ENCODE data around the gene L3MBTL2. TPM values are rescaled to one million over a fixed set of nuclear protein-coding genes. Genes with fewer than 3 reads are reported as not detected.

The L3MBTL2 gene
- total RNA-seq, 6 experiments from 2014 or later, result 21.1 to 27.4 (median 25.2) TPM

DNA sequence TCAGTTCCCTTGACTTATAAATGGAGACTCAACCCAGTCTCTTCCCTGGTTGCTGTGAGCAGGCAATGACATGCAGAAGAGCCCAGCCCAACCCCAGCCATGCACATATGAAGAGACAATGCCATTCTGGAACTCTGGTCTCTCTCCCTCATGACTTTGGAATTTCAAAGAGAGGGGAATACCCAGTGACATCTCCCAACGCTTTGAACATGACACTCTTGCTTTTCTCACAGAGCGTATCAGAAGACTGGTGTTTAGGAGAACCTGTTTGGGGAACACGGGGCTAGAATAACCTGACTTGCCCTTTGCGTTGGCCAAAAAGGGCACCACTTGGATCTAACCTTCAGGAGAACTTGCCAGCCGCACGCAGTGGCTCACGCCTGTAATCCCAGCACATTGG is 68.0 kb downstream of the L3MBTL2 start:
- Mint-ChIP-seq H3K27me3 (ENCODE audit: insufficient read depth) (peaks cover 3% of the 10 kb centered on the region), H3K27ac (peak overlapping the region; percentile 16; the same call in 1 of the 2 replicates), H3K4me1 (ENCODE audit: low read depth) (no peaks in the 10 kb centered on the region), H3K4me3 (no peak overlapping the region), H3K9me3 (no peaks in the 10 kb centered on the region), H3K36me3 (ENCODE audit: low read depth) (peaks cover 46% of the 10 kb centered on the region)
- TF ChIP-seq, protein P1, sequence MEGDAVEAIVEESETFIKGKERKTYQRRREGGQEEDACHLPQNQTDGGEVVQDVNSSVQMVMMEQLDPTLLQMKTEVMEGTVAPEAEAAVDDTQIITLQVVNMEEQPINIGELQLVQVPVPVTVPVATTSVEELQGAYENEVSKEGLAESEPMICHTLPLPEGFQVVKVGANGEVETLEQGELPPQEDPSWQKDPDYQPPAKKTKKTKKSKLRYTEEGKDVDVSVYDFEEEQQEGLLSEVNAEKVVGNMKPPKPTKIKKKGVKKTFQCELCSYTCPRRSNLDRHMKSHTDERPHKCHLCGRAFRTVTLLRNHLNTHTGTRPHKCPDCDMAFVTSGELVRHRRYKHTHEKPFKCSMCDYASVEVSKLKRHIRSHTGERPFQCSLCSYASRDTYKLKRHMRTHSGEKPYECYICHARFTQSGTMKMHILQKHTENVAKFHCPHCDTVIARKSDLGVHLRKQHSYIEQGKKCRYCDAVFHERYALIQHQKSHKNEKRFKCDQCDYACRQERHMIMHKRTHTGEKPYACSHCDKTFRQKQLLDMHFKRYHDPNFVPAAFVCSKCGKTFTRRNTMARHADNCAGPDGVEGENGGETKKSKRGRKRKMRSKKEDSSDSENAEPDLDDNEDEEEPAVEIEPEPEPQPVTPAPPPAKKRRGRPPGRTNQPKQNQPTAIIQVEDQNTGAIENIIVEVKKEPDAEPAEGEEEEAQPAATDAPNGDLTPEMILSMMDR (IDR thresholded peaks at IDR 0.05), result no peak
- DNase-seq, result no peak

DNA sequence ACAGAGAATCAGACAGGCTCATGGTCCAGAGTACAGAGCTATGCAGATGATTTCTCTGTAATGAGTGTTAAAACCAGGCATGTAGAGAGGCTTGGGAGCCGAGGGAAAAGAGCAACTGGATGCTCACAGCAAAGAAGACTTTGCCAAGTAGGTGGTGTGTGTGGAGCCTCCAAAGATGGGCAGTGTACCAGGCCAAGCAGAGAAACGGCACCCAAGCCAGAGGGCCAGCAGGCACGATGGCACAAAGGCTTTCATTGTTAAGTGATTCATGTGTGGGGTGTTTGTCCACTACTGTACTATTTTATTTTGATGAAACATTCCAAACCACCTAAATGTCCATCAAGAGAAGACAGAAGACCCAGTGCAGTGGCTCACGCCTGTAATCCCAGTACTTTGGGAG is 69.7 kb downstream of the L3MBTL2 start:
- no peak for DNase-seq
- Mint-ChIP-seq H3K4me3 (no peak overlapping the region), H3K27me3 (ENCODE audit: insufficient read depth) (peaks cover 3% of the 10 kb centered on the region), H3K27ac (no peak overlapping the region; the same call in 1 of the 2 replicates), H3K9me3 (no peaks in the 10 kb centered on the region), H3K36me3 (ENCODE audit: low read depth) (peaks cover 53% of the 10 kb centered on the region), H3K4me1 (ENCODE audit: low read depth) (no peaks in the 10 kb centered on the region)
- TF ChIP-seq, protein P1 (IDR thresholded peaks at IDR 0.05), result no peak

GRCh38 chr22:41280065-41280464 is 75.0 kb downstream of the L3MBTL2 start:
- peaks cover 32% of the 10 kb centered on the region for H3K4me1 Mint-ChIP-seq (ENCODE audit: low read depth)
- TF ChIP-seq, protein P1 (IDR thresholded peaks at IDR 0.05), result no peak
- H3K27me3 Mint-ChIP-seq (ENCODE audit: insufficient read depth), result peaks cover 3% of the 10 kb centered on the region
- H3K4me3 Mint-ChIP-seq, result no peak overlapping the region
- H3K36me3 Mint-ChIP-seq (ENCODE audit: low read depth), result peaks cover 50% of the 10 kb centered on the region
- H3K9me3 Mint-ChIP-seq, result no peaks in the 10 kb centered on the region
- no peak for DNase-seq
- no peak overlapping the region for H3K27ac Mint-ChIP-seq

DNA sequence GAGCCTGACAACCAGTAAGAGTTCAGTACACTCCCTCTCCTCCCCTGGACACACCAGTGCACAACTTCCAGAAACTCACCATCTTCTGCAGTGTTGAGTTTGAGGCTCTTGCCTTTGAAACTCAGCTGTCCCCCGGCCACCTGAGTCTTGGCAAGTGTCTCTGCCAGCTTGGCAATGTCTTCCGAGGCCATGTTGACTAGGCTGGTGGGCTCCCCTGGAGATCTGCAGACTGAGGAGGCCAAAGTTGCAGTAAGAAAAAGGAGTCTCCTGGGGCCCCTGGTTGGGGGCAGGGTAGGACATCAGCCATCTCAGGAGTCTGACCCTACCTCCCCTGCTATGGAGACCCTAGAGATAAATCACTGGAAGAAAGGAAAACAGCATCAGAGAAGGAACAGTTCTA is 75.7 kb downstream of the L3MBTL2 start:
- H3K4me3 Mint-ChIP-seq, result no peak overlapping the region
- TF ChIP-seq, protein P1 (IDR thresholded peaks at IDR 0.05), result no peak
- no peaks in the 10 kb centered on the region for H3K9me3 Mint-ChIP-seq
- H3K27ac Mint-ChIP-seq, result peak overlapping the region; percentile 31; the same call in 1 of the 2 replicates
- H3K4me1 Mint-ChIP-seq (ENCODE audit: low read depth), result peaks cover 34% of the 10 kb centered on the region
- peaks cover 49% of the 10 kb centered on the region for H3K36me3 Mint-ChIP-seq (ENCODE audit: low read depth)
- H3K27me3 Mint-ChIP-seq (ENCODE audit: insufficient read depth), result peaks cover 3% of the 10 kb centered on the region
- no peak for DNase-seq

Small RNA genes lying within 50 kb of the gene (microRNA-seq; reads per million reads assigned to microRNA genes)
- gene MIR6889, result 3.9 reads per million

Other genes starting within 250 kb of the L3MBTL2 start
- 10 to 100 TPM; 28.4 to 41.1 (median 33.1) TPM for gene EP300, start 112.7 kb upstream of the L3MBTL2 start, total RNA-seq (2021; fragmentation: NEBNext Ultra II Directional; extraction: Animal tissue kit (Norgen Biotek cat#: 25700))
- under 1 TPM; 0.13 to 0.51 (median 0.45) TPM for gene CHADL, start 35.6 kb downstream of the L3MBTL2 start, total RNA-seq (2021; fragmentation: NEBNext Ultra II Directional; extraction: Animal tissue kit (Norgen Biotek cat#: 25700))
- 100 to 1,000 TPM; 215 to 249 (median 227) TPM for gene RANGAP1, start 80.9 kb downstream of the L3MBTL2 start, total RNA-seq (2021; fragmentation: NEBNext Ultra II Directional; extraction: Animal tissue kit (Norgen Biotek cat#: 25700))
- gene ZC3H7B, start 96.2 kb downstream of the L3MBTL2 start, total RNA-seq (2021; fragmentation: NEBNext Ultra II Directional; extraction: Animal tissue kit (Norgen Biotek cat#: 25700)), result 100 to 1,000 TPM; 108 to 137 (median 130) TPM
- gene TEF, start 176.6 kb downstream of the L3MBTL2 start, total RNA-seq (2021; fragmentation: NEBNext Ultra II Directional; extraction: Animal tissue kit (Norgen Biotek cat#: 25700)), result 10 to 100 TPM in 2 of 6 experiments, 1 to 10 TPM in 4; 7.4 to 10.6 (median 9.4) TPM
- gene TOB2, start 241.5 kb downstream of the L3MBTL2 start, total RNA-seq (2021; fragmentation: NEBNext Ultra II Directional; extraction: Animal tissue kit (Norgen Biotek cat#: 25700)), result 10 to 100 TPM; 49.2 to 54.9 (median 51.9) TPM

Data from HFFc6 (cell line).